Cerebellar nuclear complex (tissue), 1 donor: ENCODE measurements around the gene CYFIP1.

ENCODE experiments used
- DNase-seq, 2 experiments: peaks; one replicate each; lab custom pipeline; 2025; lab: John Stamatoyannopoulos, UW

CYFIP1 gene

DNA sequence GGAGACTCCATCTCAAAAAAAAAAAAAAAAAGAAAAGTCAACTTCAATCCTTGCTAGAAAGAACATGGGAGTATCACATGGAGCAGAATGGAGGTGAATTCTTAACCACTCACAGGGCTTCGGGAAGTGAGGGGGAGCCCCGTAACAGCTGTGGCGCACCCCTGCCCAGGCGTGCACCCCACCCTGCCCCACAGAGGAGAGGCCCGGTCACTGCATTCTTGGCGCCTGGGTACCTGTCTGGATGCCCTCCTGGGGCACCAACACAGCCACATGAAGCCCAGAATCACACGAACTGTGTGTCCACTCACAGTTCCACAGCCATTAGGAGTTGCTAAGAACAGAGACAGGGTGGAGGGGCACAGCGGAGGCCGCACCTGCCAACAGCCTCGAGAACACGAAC is 89.9 kb downstream of the CYFIP1 start:
- DNase-seq: no peak

DNA sequence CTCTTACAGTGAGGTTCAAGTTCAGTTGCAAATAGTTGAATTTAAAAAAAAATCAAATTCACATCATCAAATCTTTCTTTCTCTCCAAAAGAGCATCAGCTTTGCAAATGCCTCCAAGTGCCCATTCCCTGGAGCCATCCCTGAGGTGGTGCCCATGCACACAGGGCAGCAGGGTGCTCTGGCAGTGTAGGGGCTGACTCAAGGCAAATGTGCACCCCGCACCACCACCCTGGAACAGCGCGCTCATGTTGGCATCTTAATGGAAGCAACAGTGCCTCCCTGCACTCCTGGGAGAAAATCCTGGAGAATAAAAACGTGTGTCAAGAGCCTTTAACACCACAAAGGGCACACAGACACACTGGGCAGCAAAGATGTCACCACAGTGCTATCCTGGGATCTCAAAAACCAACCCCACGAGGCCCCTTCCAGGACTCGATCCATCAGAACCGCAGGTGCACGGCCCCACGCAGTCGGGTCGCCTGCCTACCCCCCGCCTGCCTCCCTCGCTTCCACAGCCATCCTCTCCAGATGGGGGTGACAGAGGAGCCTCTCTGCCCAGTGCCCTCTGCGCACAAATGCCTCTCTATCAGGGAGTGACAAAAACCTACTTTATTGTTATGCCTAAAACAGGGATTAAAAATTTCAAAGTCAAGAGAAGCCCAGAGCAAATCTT is 90.9 kb downstream of the CYFIP1 start:
- DNase-seq: no peak

DNA sequence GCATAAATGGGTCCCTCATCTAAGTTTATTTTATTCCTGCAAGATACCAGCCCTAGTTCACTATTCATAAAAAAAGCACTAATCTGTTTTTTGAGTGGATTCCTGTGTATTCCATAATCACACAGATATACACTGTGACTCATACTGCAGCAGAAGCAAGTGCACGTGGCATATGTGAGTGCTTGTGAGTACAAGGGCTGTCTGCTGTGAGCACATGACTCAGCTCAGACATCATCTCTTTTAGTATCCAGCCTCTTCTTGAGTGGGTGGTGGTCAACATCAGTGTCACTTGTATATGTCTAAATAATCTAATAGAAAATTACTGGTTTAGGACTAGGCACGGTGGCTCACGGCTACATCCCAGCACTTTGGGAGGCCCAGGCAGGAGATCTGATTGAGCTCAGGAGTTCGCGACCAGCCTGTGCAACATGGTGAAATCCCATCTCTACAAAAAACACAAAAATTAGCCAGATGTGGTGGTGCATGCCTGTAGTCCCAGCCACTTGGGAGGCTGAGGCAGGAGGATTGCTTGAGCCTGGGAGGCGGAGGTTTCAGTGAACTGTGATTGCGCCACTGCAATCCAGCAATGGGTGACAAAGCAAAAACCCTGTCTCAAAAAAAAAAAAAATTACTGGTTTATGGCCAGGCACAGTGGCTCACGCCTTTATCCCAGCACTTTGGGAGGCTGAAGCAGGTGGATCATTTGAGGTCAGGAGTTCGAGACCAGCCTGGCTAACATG is 91.9 kb downstream of the CYFIP1 start:
- DNase-seq: no peak

GRCh38 chr15:22887157-22887951 is 92.8 kb downstream of the CYFIP1 start:
- DNase-seq: no peak

DNA sequence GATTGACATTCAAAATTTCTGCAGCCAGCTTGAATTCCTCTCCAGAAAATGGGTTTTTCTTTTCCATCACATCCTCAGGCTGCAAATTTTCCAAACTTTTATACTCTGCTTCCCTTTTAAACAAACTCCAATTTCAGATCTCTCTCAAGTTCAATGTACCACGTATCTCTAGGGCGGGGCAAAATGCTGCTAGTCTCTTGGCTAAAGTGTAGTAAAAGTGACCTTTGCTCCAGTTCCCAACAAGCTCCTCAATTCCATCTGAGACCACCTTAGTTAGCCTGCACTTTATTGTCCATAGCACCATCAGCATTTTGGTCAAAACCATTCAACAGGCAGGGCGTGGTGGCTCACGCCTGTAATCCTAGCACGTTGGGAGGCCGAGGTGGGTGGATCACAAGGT is 95.0 kb downstream of the CYFIP1 start:
- DNase-seq: no peak

GRCh38 chr15:22884344-22884743 is 95.8 kb downstream of the CYFIP1 start:
- DNase-seq: no peak

GRCh38 chr15:22883196-22883595 is 97.0 kb downstream of the CYFIP1 start:
- DNase-seq: no peak

GRCh38 chr15:22881739-22882440 is 98.3 kb downstream of the CYFIP1 start:
- DNase-seq: no peak

DNA sequence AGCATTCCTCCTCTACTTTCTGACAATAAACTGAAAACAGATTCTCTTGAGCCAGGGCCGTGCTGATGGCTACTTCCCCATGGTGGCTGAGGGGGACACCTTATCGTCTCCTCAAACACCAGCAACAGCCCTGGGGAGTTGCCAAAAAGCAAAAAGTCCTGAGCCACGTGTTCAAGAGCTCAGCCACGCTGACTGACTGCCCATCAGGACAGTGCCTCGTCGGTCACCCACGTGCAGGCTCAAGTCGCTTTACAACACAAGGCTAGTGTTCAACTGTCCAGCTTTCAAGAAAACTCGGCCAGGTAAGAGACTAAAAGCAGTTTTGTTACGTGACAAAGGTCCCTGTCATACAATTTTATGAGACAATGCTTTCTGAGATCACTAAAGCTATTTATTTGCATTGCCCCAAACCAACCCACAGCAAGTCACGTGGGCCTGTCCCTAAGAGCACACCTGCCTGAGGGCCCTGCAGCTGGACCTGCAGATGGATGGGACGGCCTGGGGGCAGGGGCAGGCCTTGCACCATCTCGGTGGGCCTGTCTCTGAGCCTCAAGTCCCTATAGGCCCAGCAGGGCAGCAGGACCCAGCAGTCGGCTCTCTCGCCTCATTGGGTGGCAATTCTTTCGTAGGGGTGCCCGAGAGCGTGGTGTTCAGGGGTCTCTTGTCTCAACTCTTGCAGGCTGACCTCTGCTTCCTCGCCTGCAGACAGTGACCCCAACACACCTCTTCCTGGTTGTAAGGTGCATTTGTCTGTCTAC is 99.0 kb downstream of the CYFIP1 start:
- no peak for DNase-seq

- no peak for DNase-seq
These were observed 99.8 kb downstream of the CYFIP1 start for GRCh38 chr15:22880068-22880980.

DNA sequence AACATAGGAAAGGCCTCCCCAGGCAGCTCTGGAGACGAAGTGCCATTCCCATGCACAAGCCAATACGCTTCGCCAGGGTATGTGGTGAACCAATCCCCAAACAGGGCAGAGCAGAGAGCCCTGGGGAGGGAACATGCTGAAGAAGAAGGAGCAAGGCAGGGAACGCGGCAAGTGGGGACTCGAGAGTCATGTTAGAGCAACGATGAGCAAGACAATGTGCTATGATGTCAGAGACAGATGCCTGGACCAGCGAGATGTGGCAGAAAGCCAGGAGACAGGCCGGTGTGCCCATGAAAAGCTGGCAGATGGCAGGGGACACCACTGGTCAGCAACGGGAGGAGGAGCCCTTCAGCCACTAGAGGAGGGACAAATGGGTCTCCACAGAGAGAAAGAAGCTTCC is 102.1 kb downstream of the CYFIP1 start:
- no peak for DNase-seq

DNA sequence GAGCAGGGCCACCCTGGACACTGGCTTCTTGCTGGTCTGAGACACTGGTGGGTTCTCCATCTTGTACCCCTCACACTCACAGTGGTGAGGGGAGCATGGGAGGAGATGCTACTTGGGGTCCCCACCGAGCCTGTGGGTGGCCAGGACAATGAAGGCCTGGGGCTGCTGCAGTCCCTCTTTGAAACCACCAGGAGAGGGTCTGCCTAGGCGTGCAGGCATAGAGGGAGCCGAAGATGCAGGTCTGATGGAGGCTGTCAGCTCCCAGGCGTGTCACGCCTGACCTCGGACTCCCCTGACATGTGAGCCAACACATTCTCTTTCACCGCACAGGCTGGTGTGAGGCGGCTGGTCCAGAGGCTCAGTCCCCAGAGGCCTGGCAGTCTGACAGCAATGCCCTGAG is 102.6 kb downstream of the CYFIP1 start:
- no peak for DNase-seq

GRCh38 chr15:22877117-22877516 is 103.1 kb downstream of the CYFIP1 start:
- DNase-seq: no peak

- DNase-seq: no peak
These were observed 105.2 kb downstream of the CYFIP1 start for GRCh38 chr15:22874966-22875365.

DNA sequence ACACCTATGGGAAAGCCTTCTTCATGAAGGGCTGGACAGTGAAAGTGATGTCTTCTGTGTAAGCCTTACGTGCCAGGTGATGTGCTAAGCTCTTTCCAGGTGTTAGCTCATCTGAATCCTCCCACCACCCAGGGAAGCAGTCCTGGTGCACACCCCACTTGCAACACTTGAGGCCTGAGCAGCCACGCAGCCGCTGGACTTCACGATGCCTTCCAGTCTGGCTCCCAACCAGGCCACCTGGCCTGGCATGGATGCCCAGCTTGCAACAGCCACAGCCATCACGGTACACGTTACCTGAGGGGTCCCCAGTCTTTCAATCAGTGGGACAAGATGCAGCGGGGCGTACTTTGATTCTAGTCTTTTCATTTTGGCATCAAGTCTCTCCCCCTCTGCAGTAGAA is 105.9 kb downstream of the CYFIP1 start:
- DNase-seq: no peak

GRCh38 chr15:22873841-22874240 is 106.3 kb downstream of the CYFIP1 start:
- DNase-seq: no peak

DNA sequence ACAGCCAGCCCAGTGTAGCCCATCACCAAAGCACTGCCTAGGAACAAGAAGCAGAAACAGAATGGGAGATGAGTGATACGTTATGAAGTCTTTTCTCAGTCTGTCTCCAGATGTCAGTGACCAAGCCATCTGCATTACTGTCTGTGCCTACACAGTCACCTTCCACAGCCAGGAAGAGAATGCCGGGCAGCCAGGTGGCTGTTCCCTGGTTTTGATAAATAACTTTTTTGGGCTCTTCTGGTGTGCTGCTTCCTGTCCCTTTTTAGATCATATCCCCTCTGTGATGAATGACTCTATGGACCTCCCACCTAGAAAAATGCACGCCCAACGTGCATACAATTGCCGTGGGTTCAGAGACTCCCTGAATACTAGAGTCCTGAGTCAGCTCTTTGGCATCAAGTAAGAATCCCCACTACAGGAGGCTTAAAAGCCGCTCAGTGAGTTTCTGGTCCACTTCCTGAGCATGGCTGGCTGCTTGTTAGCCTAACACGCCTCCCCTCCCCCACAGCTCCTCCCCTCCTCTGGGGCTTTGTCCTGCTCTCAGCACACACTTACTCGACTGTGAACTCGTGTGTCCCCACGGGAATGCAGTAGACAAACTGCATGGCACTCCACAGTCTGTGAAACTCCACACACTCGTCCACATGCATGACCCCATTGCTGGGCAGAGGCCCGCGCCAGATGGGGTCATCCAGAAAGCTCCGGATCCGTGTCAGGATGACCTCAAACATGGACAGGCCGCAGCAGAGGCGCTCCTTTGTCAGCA is 107.0 kb downstream of the CYFIP1 start:
- DNase-seq: no peak

DNA sequence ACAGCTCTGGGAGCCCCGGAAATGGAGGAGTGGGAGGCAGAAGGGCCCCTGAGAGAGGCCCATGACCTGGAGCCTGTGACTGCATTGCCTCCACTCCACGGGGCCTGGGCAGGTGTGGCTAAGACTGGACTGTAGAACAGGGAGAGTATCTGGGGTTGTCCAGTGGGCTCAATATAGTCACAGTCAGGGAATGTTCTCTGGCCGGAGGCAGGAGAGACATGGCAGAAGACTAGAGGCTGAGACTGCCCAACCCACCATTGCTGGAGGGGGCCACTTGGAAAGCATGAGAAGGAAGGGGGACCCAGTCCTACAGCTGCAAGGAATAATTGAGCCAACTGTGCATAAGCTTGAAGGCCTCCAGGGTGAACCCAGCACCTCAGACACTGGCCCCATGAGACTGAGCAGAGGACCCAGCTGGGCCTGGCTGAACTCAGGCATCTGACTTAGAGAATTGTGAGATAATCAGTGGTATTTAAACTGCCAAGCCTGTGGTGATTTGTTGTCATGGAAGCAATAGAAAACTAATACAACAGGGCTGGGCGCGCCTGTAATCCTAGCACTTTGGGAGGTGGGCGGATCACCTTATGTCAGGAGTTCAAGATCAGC is 108.6 kb downstream of the CYFIP1 start:
- DNase-seq: no peak

DNA sequence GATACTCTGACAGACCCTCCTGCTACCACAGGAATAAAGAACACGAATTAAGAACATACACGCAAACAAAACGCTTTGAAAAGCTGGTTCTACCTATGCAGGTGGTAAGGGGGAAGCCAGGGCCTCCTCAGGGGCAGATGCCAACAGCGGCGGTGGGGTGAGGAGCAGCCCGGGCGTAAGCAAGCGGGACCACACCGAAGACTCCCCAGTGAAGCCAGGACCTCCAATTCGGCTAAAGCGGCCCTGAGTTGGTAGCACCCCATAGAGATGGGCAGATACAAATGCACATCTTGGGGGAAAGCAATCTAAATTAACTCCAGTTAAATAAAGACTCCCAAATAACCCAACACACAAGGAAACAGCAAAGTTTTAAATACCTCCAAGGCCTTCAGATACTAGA is 109.3 kb downstream of the CYFIP1 start:
- DNase-seq: no peak
